GM18505 (cell line): ENCODE data around the gene GLIPR2.

Experiments
- ATAC-seq: cut with Tn5 transposase; IDR thresholded peaks from one replicate; pipeline ENCODE4 v1.9.1; 2021; ENCODE audit not compliant: unreplicated experiment
- POLR2A ChIP-seq: IDR thresholded peaks from 4 replicates; pipeline ENCODE4 v1.6.1; 2011; ENCODE audit warnings: borderline replicate concordance; ENCODE audit not compliant: insufficient read depth, insufficient read length; ENCODE audit errors: extremely low read depth

GLIPR2 gene

DNA sequence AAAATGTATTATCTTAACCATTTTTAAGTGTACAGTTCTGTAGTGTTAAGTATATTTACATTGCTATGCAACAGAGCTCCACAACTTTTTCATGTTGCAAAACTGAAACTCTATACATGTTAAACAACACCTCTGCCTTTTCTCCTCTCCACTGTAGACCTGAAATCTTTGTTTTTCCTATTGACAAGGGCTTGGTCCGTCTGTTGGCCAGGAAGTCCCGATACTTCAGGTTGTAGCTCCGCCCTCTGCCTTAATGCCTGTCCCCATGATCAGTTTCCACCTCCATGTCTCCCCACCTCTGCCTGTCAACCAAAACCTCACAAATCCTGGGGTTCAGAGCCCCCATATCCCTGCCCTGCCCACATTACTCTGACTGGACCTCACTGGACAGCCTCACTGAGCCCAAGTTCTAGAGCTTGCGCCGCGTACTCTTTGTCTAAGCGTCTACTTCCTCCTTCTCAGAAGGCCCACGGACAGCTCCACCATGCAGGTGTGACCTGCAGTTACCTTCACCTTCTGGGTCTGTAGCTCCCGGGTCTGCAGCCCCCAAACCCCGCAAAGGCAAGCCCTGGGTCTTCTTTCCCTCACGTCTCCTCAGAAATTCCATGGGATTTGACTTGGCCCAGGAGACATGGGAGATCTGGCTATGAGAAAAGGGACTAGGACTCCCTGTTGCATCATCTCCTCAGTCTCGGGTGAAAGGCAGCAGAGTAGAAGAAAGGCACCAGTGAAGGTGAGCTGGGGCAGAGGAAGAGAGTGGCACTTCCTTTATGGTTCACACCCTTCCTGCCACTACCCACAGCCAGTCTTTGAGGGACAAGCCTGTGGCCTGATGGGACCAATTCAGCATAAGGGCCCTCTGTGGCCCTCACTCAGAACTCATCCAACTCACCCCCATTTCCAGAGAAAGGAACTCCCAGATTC lies 8.0 kb downstream of the GLIPR2 start:
- no peak for TF ChIP-seq POLR2A

GRCh38 chr9:36145970-36146369 lies 9.4 kb downstream of the GLIPR2 start:
- no peak for TF ChIP-seq POLR2A
- ATAC-seq = no peak

More for the DNA sequence above, 8.0 kb downstream of the GLIPR2 start:
- ATAC-seq = no peak

DNA sequence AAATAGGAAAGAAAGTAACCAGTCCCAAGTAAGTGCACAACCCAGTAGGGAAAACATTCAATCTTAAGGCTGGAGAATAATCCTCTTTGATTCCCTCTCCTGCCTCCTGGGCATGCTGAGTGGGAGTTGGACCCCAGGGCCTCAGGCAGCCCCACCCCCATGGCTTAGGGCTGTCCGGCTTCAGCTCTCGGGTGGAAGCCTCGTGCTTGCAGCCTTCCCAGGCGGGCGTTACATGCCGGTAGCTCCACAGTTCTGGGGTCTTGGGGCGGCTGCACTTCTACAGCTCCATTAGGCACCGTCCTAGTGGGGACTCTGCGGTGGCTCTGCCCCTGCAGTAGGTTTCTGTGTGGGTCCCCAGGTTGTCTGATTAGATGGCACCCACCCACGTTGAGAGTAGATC lies 10.1 kb downstream of the GLIPR2 start:
- no peak for TF ChIP-seq POLR2A
- no peak for ATAC-seq

GRCh38 chr9:36147441-36148175 lies 11.1 kb downstream of the GLIPR2 start:
- TF ChIP-seq POLR2A = no peak
- no peak for ATAC-seq

GRCh38 chr9:36148311-36149051 lies 11.9 kb downstream of the GLIPR2 start:
- no peak for TF ChIP-seq POLR2A
- ATAC-seq = no peak

DNA sequence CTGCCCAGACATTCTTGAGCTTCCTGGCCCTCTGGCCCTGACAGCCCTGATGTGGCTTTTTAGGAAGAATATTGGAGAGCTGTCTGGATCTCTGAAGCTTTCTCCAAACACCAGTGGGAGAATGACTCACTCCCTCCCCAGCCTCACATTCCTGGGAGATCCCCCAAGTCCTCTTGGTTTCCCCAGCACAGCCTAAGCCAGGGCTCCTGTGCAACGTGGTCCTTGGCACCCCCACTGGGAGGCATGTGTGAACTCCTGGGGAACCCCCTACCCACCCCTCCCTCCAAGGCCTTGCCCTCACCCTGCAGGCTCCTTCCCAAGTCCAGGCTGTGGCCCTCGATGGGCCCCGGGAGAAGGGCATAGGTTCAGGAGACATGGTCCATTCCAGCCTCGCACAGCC lies 12.7 kb downstream of the GLIPR2 start:
- TF ChIP-seq POLR2A = no peak
- no peak for ATAC-seq

DNA sequence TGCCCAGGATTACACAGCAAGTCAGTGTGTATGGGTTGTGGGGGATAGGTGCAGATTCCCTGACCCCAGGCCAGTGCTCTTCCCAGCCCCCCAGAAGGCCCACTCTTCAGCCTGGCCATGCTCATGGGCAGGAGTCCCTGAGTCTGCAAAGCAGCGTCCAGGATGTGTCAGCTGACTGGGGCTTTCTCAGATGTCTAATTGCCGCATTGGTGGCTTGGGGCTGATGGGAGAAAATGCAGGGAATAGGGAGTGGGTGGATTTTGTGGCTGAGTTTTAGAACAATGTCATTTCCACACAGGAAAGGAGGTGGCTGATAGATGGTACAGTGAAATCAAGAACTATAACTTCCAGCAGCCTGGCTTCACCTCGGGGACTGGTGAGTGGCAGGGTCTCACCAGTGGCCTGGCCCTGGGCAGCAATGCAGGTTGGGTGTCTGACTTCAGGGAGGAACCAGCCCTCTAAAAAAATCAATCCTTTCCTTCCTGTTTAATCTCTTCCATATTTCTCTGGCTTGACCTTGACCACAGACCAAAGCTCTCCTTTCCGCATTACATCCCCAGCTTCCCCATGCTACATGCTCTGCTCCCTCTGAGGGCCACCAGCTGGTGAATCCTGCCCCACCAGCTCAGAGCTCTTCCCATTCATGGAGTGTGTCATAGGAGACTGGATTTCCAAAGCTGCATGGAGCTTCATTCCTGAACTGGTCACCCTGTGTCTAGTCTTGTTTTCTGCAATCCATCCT lies 14.2 kb downstream of the GLIPR2 start:
- no peak for TF ChIP-seq POLR2A
- ATAC-seq = no peak

DNA sequence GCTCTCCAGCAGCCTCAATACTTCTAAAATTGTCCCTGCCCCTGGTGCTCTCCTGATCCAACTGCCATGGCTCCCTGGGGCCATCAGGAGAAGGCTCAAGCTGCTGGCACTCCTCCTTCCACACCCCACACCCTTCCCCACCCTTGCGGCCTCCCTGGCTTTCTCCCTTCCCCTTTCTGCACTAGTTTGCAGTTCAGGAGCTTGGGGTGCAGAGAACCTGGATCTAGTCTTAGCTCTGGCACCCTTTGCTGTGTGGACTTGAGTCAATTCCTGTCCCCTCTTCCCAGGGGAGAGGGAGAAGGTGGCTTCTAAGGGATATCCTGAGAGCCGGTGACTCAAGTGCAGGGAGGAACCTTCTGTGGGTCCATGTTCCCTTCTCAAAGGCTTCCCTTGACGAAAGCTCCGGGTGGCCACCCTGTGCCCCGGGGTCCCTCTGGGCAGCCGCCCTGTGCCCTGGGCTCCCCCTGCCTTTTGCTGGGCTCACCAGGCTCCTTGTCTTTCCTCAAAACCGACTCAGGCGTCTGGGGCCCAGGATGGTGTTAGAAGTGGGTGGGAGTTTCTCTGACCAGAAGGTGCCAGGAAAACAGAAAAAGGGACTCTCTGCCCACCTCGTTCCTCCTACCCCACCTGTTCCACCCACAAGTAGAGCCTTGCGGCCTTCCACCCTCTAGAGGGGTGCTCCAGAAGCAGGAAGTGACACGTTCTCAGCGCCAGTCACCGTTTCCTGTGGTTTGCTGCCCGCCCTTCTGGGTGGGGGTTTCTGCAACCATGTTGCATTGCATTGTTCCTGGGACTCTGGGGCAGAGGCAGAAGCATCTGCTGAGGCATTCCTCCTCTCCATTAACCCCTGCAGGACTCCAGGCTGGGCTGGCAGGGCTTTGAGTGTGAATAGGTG lies 15.0 kb downstream of the GLIPR2 start:
- TF ChIP-seq POLR2A = peak; percentile 56
- ATAC-seq = peak; percentile 78

DNA sequence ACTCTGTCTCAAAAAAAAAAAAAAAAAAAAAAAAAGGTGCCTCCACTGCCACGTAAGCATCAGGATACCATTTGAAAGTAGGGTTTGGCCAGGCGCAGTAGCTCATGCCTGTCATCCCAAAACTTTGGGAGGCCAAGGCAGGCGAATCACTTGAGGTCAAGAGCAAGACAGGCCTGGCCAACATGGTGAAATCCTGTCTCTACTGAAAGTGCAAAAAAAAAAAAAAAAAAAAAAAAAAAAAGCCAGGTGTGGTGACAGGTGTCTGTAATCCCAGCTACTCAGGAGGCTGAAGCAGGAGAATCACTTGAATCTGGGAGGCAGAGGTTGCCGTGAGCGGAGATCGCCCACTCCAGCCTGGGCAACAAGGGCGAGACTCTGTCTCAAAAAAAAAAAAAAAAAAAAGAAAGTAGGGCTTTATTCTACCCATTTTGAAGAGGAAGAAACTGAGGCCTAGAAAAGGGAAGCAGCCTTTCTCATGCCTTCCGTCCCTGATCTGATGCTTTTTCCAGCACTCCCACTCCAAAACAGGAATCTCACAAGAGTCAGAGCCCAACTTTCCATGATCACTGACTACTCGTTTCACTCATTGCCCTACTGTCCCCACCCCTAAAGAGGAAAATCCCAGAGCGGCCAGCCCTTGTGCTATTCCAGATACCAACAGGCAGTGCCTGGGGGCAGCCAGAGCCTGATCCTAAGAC lies 16.4 kb downstream of the GLIPR2 start:
- no peak for ATAC-seq
- no peak for TF ChIP-seq POLR2A

DNA sequence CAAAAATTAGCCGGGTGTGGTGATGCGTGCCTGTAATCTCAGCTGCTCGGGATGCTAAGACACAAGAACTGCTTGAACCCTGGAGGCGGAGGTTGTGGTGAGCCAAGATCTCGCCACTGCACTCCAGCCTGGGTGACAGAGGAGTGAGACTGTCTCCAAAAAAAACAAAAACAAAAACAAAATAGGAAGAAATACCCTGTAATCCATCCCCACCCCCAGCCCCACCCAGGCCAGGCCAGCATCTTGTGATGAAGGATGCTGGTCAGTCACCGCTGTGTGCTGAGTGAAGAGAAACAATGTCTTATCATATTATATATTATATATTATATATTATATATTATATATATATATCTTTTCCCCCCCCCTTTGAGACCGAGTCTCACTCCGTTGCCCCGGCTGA lies 17.2 kb downstream of the GLIPR2 start:
- TF ChIP-seq POLR2A = no peak
- ATAC-seq = no peak

DNA sequence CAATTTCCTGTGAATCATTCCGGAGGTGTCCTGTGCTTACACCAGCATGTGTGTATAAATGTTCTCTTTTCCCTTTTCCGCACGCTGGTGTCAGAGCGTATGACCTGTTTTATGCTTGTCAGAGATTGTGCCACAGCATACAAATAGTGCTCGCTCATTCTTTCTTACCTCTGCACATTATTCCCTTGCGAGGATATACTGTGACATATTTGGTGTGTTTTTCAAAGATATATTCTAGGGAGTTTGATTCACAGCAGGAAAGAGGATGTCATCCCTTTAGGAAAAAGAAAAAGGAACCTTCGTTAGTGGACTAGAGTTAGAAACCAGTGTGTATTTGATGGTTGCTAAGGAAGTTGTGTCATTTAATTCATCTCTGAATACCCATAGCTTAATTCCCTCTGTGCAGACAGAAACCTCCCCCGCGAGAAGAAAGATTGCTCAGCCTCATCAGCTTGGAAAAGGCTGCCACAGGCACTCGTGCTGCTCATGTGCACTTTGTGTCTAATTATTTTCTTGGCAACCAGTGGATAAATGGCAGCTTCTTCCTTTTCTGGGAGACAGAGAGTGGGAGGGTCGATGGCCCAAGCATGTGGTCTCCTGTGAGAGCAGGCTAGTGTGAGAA lies 17.9 kb downstream of the GLIPR2 start:
- TF ChIP-seq POLR2A = no peak
- ATAC-seq = no peak
